ENCODE measurements around the gene SDF2L1. TPM values are rescaled to one million over a fixed set of nuclear protein-coding genes. Genes with fewer than 3 reads are reported as not detected.

The SDF2L1 gene
- total RNA-seq, 1 donor from 2014 or later: 87.1 TPM

GRCh38 chr22:21652547-21653545 lies 10.7 kb downstream of the SDF2L1 start:
- Histone ChIP-seq H3K36me3 (ENCODE audit: control insufficient read depth, insufficient read depth, low read length) (no peaks in the 10 kb centered on the region), H3K27me3 (ENCODE audit: control insufficient read depth, insufficient read depth, low read length) (no peaks in the 10 kb centered on the region), H3K4me3 (ENCODE audit: low read depth, low read length) (peak overlapping the region; percentile 73)
- TF ChIP-seq, protein P1, sequence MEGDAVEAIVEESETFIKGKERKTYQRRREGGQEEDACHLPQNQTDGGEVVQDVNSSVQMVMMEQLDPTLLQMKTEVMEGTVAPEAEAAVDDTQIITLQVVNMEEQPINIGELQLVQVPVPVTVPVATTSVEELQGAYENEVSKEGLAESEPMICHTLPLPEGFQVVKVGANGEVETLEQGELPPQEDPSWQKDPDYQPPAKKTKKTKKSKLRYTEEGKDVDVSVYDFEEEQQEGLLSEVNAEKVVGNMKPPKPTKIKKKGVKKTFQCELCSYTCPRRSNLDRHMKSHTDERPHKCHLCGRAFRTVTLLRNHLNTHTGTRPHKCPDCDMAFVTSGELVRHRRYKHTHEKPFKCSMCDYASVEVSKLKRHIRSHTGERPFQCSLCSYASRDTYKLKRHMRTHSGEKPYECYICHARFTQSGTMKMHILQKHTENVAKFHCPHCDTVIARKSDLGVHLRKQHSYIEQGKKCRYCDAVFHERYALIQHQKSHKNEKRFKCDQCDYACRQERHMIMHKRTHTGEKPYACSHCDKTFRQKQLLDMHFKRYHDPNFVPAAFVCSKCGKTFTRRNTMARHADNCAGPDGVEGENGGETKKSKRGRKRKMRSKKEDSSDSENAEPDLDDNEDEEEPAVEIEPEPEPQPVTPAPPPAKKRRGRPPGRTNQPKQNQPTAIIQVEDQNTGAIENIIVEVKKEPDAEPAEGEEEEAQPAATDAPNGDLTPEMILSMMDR (IDR thresholded peaks at IDR 0.05; ENCODE audit: insufficient read depth, low read length, poor library complexity, severe bottlenecking): no peak
- no peak for DNase-seq (ENCODE audit: low read depth)

- no peak for DNase-seq (ENCODE audit: low read depth)
- TF ChIP-seq, protein P1 (IDR thresholded peaks at IDR 0.05; ENCODE audit: insufficient read depth, low read length, poor library complexity, severe bottlenecking): no peak
- Histone ChIP-seq H3K4me3 (ENCODE audit: low read depth, low read length) (peak overlapping the region; percentile 51), H3K36me3 (ENCODE audit: control insufficient read depth, insufficient read depth, low read length) (no peaks in the 10 kb centered on the region), H3K27me3 (ENCODE audit: control insufficient read depth, insufficient read depth, low read length) (no peaks in the 10 kb centered on the region)
These were observed 14.9 kb downstream of the SDF2L1 start for GRCh38 chr22:21657020-21657359.

GRCh38 chr22:21657360-21658032 lies 15.4 kb downstream of the SDF2L1 start:
- TF ChIP-seq, protein P1 (IDR thresholded peaks at IDR 0.05; ENCODE audit: insufficient read depth, low read length, poor library complexity, severe bottlenecking): peak; percentile 6
- no peak for DNase-seq (ENCODE audit: low read depth)
- no peaks in the 10 kb centered on the region for H3K27me3 ChIP-seq (ENCODE audit: control insufficient read depth, insufficient read depth, low read length)
- peak overlapping the region; percentile 51 for H3K4me3 ChIP-seq (ENCODE audit: low read depth, low read length)
- no peaks in the 10 kb centered on the region for H3K36me3 ChIP-seq (ENCODE audit: control insufficient read depth, insufficient read depth, low read length)

DNA sequence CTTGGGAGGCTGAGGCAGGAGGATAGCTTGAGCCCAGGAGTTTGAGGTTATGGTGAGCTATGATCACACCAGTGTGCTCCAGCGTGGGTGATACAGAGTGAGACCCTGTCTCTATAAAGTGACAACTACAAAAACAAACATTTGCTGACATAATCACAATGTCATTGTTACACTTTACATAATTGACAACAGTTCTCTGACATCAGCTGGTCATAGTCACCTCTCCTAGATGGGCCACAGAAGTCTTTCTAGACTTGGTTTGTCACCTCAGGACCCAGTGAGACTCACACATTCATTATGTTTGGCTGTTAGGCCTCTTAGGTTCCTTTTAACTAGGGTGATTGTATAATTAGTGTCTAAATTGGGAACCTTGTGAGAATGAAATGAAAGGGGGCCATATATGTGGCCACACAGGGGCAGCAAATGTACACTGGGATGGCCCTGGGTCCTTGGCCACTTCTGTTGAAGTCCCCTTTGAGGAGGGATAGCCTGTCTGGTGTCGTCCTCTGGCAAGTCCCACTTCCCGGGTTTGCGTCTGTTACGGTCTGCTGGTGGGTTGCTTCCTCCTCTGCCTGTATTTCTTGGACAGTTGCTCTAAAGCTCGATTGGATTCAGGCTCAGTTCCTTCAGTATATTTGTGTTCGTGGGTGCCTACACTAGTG lies 17.9 kb downstream of the SDF2L1 start:
- no peak overlapping the region for H3K4me3 ChIP-seq (ENCODE audit: low read depth, low read length)
- H3K36me3 ChIP-seq (ENCODE audit: control insufficient read depth, insufficient read depth, low read length): no peaks in the 10 kb centered on the region
- DNase-seq (ENCODE audit: low read depth): no peak
- H3K27me3 ChIP-seq (ENCODE audit: control insufficient read depth, insufficient read depth, low read length): no peaks in the 10 kb centered on the region
- TF ChIP-seq, protein P1 (IDR thresholded peaks at IDR 0.05; ENCODE audit: insufficient read depth, low read length, poor library complexity, severe bottlenecking): no peak

GRCh38 chr22:21660904-21661303 lies 18.8 kb downstream of the SDF2L1 start:
- no peaks in the 10 kb centered on the region for H3K27me3 ChIP-seq (ENCODE audit: control insufficient read depth, insufficient read depth, low read length)
- H3K4me3 ChIP-seq (ENCODE audit: low read depth, low read length): no peak overlapping the region
- TF ChIP-seq, protein P1 (IDR thresholded peaks at IDR 0.05; ENCODE audit: insufficient read depth, low read length, poor library complexity, severe bottlenecking): no peak
- no peaks in the 10 kb centered on the region for H3K36me3 ChIP-seq (ENCODE audit: control insufficient read depth, insufficient read depth, low read length)
- no peak for DNase-seq (ENCODE audit: low read depth)
